Heart left ventricle (tissue), 16 donors: ENCODE results near the gene OR51G1. TPM values are rescaled to one million over a fixed set of nuclear protein-coding genes. Genes with fewer than 3 reads are reported as not detected.

ENCODE experiments used
- ATAC-seq, 4 donors: fragments of 200-7000 bp; cut with Tn5 transposase; one replicate each; pipeline ENCODE4 v1.9.1; 2020 to 2022; ENCODE audit warnings: moderate library complexity in 4 of 4, mild to moderate bottlenecking in 3 of 4, moderate number of reproducible peaks in 1 of 4
- DNase-seq, 5 donors: peaks; one replicate each; pipeline ENCODE4 v3.0.0-alpha.2; 2020
- H3K27ac ChIP-seq, 12 donors: fragments of 200-600 bp; sonication (generic) in 4 of 12; one replicate each; pipeline versions ENCODE4 v1.5.0 to v1.8.0; 2016 to 2022; ENCODE audit warnings: mild to moderate bottlenecking in 2 of 12
- H3K27me3 ChIP-seq, 9 donors: fragments of 200-600 bp; sonication (generic) in 2 of 9; one replicate each; pipeline versions ENCODE4 v1.5.1 to v1.8.0; 2016 to 2022; ENCODE audit warnings: mild to moderate bottlenecking in 3 of 9
- H3K36me3 ChIP-seq, 9 donors: fragments of 200-600 bp; sonication (generic) in 2 of 9; one replicate each; pipeline versions ENCODE4 v1.5.0 to v1.8.0; 2018 to 2022; ENCODE audit warnings: mild to moderate bottlenecking in 2 of 9
- H3K4me1 ChIP-seq, 12 donors: fragments of 200-600 bp; sonication (generic) in 4 of 12; one replicate each; pipeline versions ENCODE4 v1.5.0 to v1.8.0; 2016 to 2022; ENCODE audit warnings: mild to moderate bottlenecking in 3 of 12
- H3K4me3 ChIP-seq, 12 donors: fragments of 200-600 bp; sonication (generic) in 4 of 12; one replicate each; pipeline versions ENCODE4 v1.5.0 to v1.8.0; 2017 to 2022; ENCODE audit warnings: mild to moderate bottlenecking in 9 of 12, moderate library complexity in 4 of 12
- H3K9me3 ChIP-seq, 12 donors: fragments of 200-600 bp; sonication (generic) in 4 of 12; one replicate each; pipeline versions ENCODE4 v1.5.0 to v1.8.0; 2016 to 2022; ENCODE audit warnings: mild to moderate bottlenecking in 1 of 12
- POLR2A ChIP-seq, 2 donors: fragments of 450-650 bp; IDR thresholded peaks; one replicate each; pipeline ENCODE4 v1.6.1; 2017; ENCODE audit warnings: antibody characterized with exemption in 2 of 2, mild to moderate bottlenecking in 2 of 2, moderate library complexity in 2 of 2
- WGBS, 4 donors: extraction: QIAGEN DNeasy Blood & Tissue Kit in 2 of 4; methylation state at CpG; one replicate each; pipeline versions ENCODE4 v1.1.5 to v1.1.7; 2013 to 2018; 5-methylcytosine and 5-hydroxymethylcytosine counted together
- intact Hi-C, 10 donors: fragments of 100-400 bp; cut with DNase I; formaldehyde crosslinking; loops; one replicate each; pipeline versions ENCODE4 v1.11.1 to v1.14.2; 2022
- polyA plus RNA-seq, 2 donors: library from polyadenylated mRNA; stranded (reverse); fragments of 200-250 nt; gene quantifications; one replicate each; pipeline ENCODE4 v1.2.3, GENCODE V29; 2013
- total RNA-seq, 9 donors: library from RNA; depleted of rRNA in 2 of 9; stranded (reverse); fragments of >200 nt in 2 of 9; fragmentation: NEBNext Ultra II Directional in 3 of 9; extraction: Animal tissue kit (Norgen Biotek cat#: 25700) in 3 of 9; gene quantifications; one replicate each; pipeline versions ENCODE4 v1.1.0 to v1.2.4, GENCODE V29; 2016 to 2023
- TF ChIP-seq, protein P1 (sequence below), 12 donors: fragments of 200-600 bp; sonication (generic) in 4 of 12; IDR thresholded peaks; one replicate each; pipeline versions ENCODE4 v1.5.0 to v1.8.0; 2018 to 2022; ENCODE audit warnings: antibody characterized with exemption in 12 of 12, mild to moderate bottlenecking in 5 of 12
- donor health status: ischemic (EF 13 %, LVEDD 7.1; RV severe dilation, severe dysfunction).
- donor health status: healthy with polysubstance abuse.
- donor health status: DM: no; HTN: yes; CAD: no.
- donor health status: DM: no; HTN: no; CAD: no.
- donor health status: ischemic (EF 25% LVEDD 6.9; RV normal size, moderate dysfunction).
- donor health status: ischemic (EF 25% LVEDD 5.7; RV mildly dilated, moderate dysfunction).
- donor health status: healthy.
- donor health status: DM: yes; HTN: yes; CAD: no.
- donor health status: ischemic (EF 35%, LVEDD 5.7; RV mildly dilated, moderate dysfunction).
- donor health status: nonischemic (EF 11% LVEDD 7.7; RV severe dilation, severe dysfunction).
- donor health status: DM: yes; HTN: yes; CAD: no.
- donor health status: PGD.
- donor health status: ischemic (EF 29% LVEDD 5.4; RV normal size, mild dysfunction).
- donor health status: nonischemic (EF 23%, LVEDD 6.1; RV moderate dilation, normal function).

Gene OR51G1
- total and polyA plus RNA-seq, 11 donors = not detected

DNA sequence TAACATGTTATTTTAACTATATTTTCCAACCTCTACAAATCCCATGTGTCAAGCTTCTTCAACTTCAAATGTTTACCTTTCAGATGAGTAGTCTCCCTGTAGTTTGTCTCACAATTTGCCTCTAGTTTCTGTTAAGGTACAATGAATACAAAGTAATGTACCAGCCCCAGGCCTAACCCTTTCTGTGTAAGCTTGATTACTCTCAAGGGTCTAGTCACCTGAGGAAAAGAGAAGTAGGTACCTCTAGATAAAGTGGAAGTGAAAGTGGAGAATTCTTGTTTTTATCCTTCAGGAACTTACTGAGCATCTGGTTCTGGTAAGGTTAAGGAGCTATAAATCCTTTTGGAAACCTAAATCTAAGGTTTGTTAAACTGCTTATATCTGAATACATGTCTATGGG lies 20.7 kb downstream of the OR51G1 start, which contains the start of gene OR51A7:
Gene OR51A7 (plus strand): TSS at position 300 of the 400 bp plus-strand sequence. CDS start 3,587 bp downstream, outside the sequence.
- peaks cover 0 to under 1% (median 0%) of the 10 kb centered on the region in 12 donors for H3K9me3 ChIP-seq
- ATAC-seq (no peak), DNase-seq (no peak)
- H3K36me3 ChIP-seq = no peaks in the 10 kb centered on the region
- H3K4me3 ChIP-seq = no peak within 1 kb of the TSS
- intact Hi-C loops = no loop called here
- no peaks in the 10 kb centered on the region for H3K4me1 ChIP-seq
- no peak within 1 kb of the TSS for H3K27ac ChIP-seq
- no peak for TF ChIP-seq POLR2A (IDR thresholded peaks at IDR 0.05)
- TF ChIP-seq, protein P1, sequence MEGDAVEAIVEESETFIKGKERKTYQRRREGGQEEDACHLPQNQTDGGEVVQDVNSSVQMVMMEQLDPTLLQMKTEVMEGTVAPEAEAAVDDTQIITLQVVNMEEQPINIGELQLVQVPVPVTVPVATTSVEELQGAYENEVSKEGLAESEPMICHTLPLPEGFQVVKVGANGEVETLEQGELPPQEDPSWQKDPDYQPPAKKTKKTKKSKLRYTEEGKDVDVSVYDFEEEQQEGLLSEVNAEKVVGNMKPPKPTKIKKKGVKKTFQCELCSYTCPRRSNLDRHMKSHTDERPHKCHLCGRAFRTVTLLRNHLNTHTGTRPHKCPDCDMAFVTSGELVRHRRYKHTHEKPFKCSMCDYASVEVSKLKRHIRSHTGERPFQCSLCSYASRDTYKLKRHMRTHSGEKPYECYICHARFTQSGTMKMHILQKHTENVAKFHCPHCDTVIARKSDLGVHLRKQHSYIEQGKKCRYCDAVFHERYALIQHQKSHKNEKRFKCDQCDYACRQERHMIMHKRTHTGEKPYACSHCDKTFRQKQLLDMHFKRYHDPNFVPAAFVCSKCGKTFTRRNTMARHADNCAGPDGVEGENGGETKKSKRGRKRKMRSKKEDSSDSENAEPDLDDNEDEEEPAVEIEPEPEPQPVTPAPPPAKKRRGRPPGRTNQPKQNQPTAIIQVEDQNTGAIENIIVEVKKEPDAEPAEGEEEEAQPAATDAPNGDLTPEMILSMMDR (IDR thresholded peaks at IDR 0.05) = no peak
- H3K27me3 ChIP-seq = no peaks in the 10 kb centered on the region

DNA sequence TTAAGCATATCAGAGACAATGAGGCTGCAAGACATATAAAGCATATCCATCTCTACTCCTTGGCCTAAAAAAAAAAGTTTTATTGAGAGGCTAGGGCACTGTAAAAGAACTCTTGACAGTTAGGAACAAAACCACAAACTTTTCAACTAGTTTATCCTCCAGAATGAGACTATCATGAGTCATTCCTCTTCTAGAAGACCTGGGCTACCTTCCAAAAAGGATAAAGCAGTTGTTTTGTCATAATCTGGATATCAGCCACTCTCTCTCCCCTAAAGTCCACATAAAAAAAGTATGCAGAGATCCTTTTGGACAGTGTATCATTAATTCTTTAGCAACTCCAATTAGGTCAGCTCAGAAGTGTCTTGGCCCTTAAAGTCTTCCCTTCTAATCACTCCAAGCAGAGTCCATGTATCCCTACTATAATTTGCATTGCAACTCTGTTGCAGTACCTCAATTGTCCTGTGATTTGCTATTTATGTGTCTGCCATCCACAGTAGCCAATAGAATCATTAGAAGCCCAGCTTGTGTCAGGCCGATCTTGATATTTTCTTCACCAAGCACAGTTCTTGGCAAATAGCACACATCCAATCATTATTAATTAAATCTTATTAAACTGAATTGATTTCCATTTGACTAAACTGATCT lies 32.0 kb downstream of the OR51G1 start:
- intact Hi-C loops = no loop called here
- Histone ChIP-seq H3K4me1 (no peaks in the 10 kb centered on the region), H3K4me3 (no peak overlapping the region), H3K27me3 (no peaks in the 10 kb centered on the region), H3K27ac (no peak overlapping the region), H3K9me3 (no peaks in the 10 kb centered on the region), H3K36me3 (no peaks in the 10 kb centered on the region)
- DNase-seq (no peak), ATAC-seq (peak in 1 of 4 donors; percentile 10)
- TF ChIP-seq POLR2A (IDR thresholded peaks at IDR 0.05) = no peak
- TF ChIP-seq, protein P1 (IDR thresholded peaks at IDR 0.05) = peak in 2 of 12 donors; percentile 31 to 47
- 81 to 96% (median 88%) methylated on average over 1 of the region's 1 CpG for WGBS, 4 donors

DNA sequence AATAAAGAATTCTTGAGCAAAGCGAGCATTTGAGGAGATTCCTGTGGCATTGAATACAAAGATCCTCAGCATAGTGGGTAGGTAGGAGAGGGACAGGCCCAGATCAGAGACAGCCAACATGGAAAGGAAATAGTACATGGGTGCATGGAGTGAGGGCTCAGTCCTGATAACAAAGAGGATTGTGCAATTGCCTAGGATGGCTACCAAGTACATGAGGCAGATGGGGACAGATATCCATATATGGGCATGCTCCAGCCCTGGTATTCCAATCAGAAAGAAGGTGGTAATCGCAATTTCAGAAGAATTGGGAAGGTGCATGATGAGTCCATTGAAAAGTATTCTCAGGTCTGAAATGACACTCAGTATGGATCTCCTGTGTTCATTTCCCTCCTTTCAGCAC lies 33.9 kb downstream of the OR51G1 start:
- WGBS, 4 donors = 80 to 94% (median 88%) methylated on average over 2 of the region's 2 CpGs
- H3K36me3 ChIP-seq = no peaks in the 10 kb centered on the region
- no peak overlapping the region for H3K27ac ChIP-seq
- TF ChIP-seq, protein P1 (IDR thresholded peaks at IDR 0.05) = no peak
- TF ChIP-seq POLR2A (IDR thresholded peaks at IDR 0.05) = no peak
- H3K4me1 ChIP-seq = no peaks in the 10 kb centered on the region
- no peaks in the 10 kb centered on the region for H3K9me3 ChIP-seq
- ATAC-seq (no peak), DNase-seq (no peak)
- H3K27me3 ChIP-seq = no peaks in the 10 kb centered on the region
- no peak overlapping the region for H3K4me3 ChIP-seq
- intact Hi-C loops = no loop called here

DNA sequence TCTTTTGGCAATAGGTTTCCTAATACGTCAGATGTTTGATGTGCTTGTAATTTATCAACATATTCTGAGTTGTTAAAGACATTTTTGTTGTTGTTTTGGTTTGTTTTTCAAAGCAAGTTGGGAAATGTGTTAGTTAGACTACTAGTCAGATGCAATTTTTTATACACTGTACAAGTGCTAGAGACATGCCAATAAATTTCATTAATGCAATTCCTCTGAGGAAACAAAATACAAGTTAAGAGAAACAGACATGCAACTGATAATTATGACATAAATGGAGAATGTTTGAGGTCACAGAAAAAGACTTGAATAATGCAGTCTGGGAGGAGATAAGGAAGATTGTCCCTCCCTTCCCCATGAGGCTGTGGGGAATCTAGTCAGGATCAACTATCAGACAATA lies 36.5 kb downstream of the OR51G1 start:
- no peak overlapping the region for H3K27ac ChIP-seq
- no peak for DNase-seq
- H3K4me1 ChIP-seq = no peaks in the 10 kb centered on the region
- no peaks in the 10 kb centered on the region for H3K27me3 ChIP-seq
- H3K4me3 ChIP-seq = no peak overlapping the region
- H3K36me3 ChIP-seq = no peaks in the 10 kb centered on the region
- WGBS, 4 donors = 0% methylated on average over 1 of the region's 1 CpG
- H3K9me3 ChIP-seq = no peaks in the 10 kb centered on the region
- no peak for ATAC-seq
- intact Hi-C loops = no loop called here
- TF ChIP-seq, protein P1 (IDR thresholded peaks at IDR 0.05) = no peak
- TF ChIP-seq POLR2A (IDR thresholded peaks at IDR 0.05) = no peak
